RWPE1 (cell line): ENCODE measurements around the gene ACOX3.
A peak's percentile ranks its signal among the peaks of the same experiment; 100 is the strongest.

ENCODE experiments used
- CTCF ChIA-PET: fragments of 350-600 bp; sonication (Branson Sonifier 250); formaldehyde crosslinking; extraction: SDS; loops from one replicate; lab custom pipeline; 2021; lab: Yijun Ruan, JAX
- POLR2A ChIA-PET: fragments of 400-600 bp; formaldehyde crosslinking; extraction: SDS; loops from one replicate; lab custom pipeline; 2020; ENCODE audit warnings: antibody characterized with exemption; ENCODE audit not compliant: low non-redundant PET; lab: Yijun Ruan, JAX
- DNase-seq: peaks from one replicate; pipeline ENCODE4 v3.0.0; 2012; ENCODE audit warnings: low spot score
- H3K27ac ChIP-seq: fragments of 450-650 bp; 2 replicates; pipeline ENCODE4 v1.5.1; 2017
- CTCF ChIP-seq: fragments of 450-650 bp; conservative IDR thresholded peaks from 2 replicates; pipeline ENCODE4 v1.5.1; 2017; ENCODE audit warnings: low read depth, mild to moderate bottlenecking

Gene ACOX3

GRCh38 chr4:8394061-8394519 is 46.4 kb downstream of the ACOX3 start:
- no peak for TF ChIP-seq CTCF
- peak overlapping the region; percentile 49 for H3K27ac ChIP-seq
- DNase-seq, result no peak
- CTCF ChIA-PET, result interaction anchor here (0.6 kb wide), 1 partner anchor 558 kb away, joined by 3 read pairs; no protein-coding TSS in a partner anchor
- POLR2A ChIA-PET, result no interaction called here

- POLR2A ChIA-PET, result no interaction called here
- H3K27ac ChIP-seq, result peak overlapping the region; percentile 49
- DNase-seq, result peak; percentile 69
- CTCF ChIA-PET, result interaction anchor here (0.6 kb wide), 1 partner anchor 557 kb away, joined by 3 read pairs; no protein-coding TSS in a partner anchor
- TF ChIP-seq CTCF, result no peak
Measured at GRCh38 chr4:8393593-8394038, 46.9 kb downstream of the ACOX3 start.

- DNase-seq, result no peak
- ChIA-PET CTCF (no interaction called here), POLR2A (no interaction called here)
- no peak overlapping the region for H3K27ac ChIP-seq
- TF ChIP-seq CTCF, result no peak
Measured at GRCh38 chr4:8392591-8393190, 47.8 kb downstream of the ACOX3 start.

DNA sequence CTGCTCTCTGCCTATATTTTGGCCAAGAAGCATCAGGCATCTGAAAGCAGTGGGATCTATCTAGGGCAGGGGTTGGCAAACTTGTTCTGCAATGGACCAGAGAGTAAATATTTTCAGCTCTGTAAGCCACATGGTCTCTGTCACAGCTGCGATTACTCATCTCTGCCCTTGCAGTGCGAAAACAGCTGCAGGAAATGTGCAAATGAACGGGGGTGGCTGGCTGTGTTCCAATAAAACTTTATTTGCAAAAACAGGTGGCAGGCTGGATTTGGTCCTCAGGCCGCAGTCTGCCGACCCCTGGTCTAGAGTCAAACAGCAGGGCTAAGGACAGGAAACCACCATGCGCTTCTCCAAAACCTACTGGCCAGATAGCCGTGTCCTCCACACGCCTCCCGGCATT is 48.6 kb downstream of the ACOX3 start:
- ChIA-PET CTCF (no interaction called here), POLR2A (no interaction called here)
- no peak for DNase-seq
- H3K27ac ChIP-seq, result no peak overlapping the region
- no peak for TF ChIP-seq CTCF

DNA sequence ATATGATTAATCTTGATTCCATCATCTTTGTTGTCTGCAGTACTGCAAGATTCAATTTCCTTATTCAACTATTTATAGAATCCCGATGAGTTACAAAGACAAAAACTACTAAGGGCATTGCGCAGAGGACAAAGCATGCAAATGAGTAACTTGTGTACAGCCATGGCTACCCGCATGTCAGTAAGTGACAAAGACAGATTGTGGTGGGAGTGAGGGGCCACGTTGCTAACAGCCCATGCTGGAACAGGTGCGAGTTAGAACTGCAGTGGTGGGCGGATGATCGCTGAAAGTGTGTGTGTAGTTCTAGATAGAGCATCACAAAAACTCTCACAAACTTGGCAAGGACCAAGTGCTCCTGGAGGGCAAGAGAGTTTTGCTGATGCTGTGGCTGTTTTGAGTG is 49.5 kb downstream of the ACOX3 start:
- H3K27ac ChIP-seq, result no peak overlapping the region
- CTCF ChIA-PET, result no interaction called here
- POLR2A ChIA-PET, result no interaction called here
- no peak for DNase-seq
- no peak for TF ChIP-seq CTCF

GRCh38 chr4:8390577-8390976 is 49.9 kb downstream of the ACOX3 start:
- H3K27ac ChIP-seq, result no peak overlapping the region
- POLR2A ChIA-PET, result no interaction called here
- TF ChIP-seq CTCF, result no peak
- no peak for DNase-seq
- CTCF ChIA-PET, result interaction anchor here (0.6 kb wide), 1 partner anchor 71 kb away, joined by 3 read pairs; no protein-coding TSS in a partner anchor
